NCI-H146 (cell line): ENCODE measurements around the gene USP2.

Source experiments
- DNase-seq: peaks from one replicate; lab custom pipeline; 2025; lab: John Stamatoyannopoulos, UW

The USP2 gene

GRCh38 chr11:119363851-119364590 is 17.5 kb downstream of the USP2 start:
- DNase-seq: peak; percentile 56

GRCh38 chr11:119363081-119363850 is 18.2 kb downstream of the USP2 start:
- DNase-seq: peak; percentile 42

GRCh38 chr11:119362741-119363080 is 18.8 kb downstream of the USP2 start:
- DNase-seq: no peak

- no peak for DNase-seq
Observed at GRCh38 chr11:119361941-119362725, 19.4 kb downstream of the USP2 start.

GRCh38 chr11:119361056-119361787 is 20.3 kb downstream of the USP2 start:
- DNase-seq: no peak

GRCh38 chr11:119359365-119360214 is 21.9 kb downstream of the USP2 start:
- no peak for DNase-seq

- no peak for DNase-seq
Observed at GRCh38 chr11:119357074-119357473, 24.4 kb downstream of the USP2 start.

- no peak for DNase-seq
Observed at GRCh38 chr11:119356349-119357031, 25.0 kb downstream of the USP2 start.

GRCh38 chr11:119355091-119355843 is 26.2 kb downstream of the USP2 start:
- DNase-seq: no peak

GRCh38 chr11:119352857-119353260 is 28.6 kb downstream of the USP2 start:
- peak; percentile 91 for DNase-seq

- no peak for DNase-seq
Observed at GRCh38 chr11:119351232-119351631, 30.3 kb downstream of the USP2 start.

- no peak for DNase-seq
Observed at GRCh38 chr11:119350302-119350701, 31.2 kb downstream of the USP2 start.

GRCh38 chr11:119347940-119348605 is 33.4 kb downstream of the USP2 start:
- peak; percentile 15 for DNase-seq

- DNase-seq: no peak
Observed at GRCh38 chr11:119347242-119347641, 34.2 kb downstream of the USP2 start.

- DNase-seq: no peak
Observed at GRCh38 chr11:119346605-119347004, 34.9 kb downstream of the USP2 start, which contains the start of gene MFRP. TSS of gene MFRP (minus strand) at chr11:119346705. CDS start at chr11:119346513, 192 bp downstream.

GRCh38 chr11:119345685-119346084 is 35.8 kb downstream of the USP2 start:
- DNase-seq: no peak

- no peak for DNase-seq
Observed at GRCh38 chr11:119344291-119345010, 37.0 kb downstream of the USP2 start.

- DNase-seq: no peak
Observed at GRCh38 chr11:119343726-119344125, 37.8 kb downstream of the USP2 start.
